ENCODE measurements around the gene CGB1. TPM values are rescaled to one million over a fixed set of nuclear protein-coding genes. Genes with fewer than 3 reads are reported as not detected.

CGB1 gene
- total RNA-seq, 1 donor from 2014 or later = not detected

DNA sequence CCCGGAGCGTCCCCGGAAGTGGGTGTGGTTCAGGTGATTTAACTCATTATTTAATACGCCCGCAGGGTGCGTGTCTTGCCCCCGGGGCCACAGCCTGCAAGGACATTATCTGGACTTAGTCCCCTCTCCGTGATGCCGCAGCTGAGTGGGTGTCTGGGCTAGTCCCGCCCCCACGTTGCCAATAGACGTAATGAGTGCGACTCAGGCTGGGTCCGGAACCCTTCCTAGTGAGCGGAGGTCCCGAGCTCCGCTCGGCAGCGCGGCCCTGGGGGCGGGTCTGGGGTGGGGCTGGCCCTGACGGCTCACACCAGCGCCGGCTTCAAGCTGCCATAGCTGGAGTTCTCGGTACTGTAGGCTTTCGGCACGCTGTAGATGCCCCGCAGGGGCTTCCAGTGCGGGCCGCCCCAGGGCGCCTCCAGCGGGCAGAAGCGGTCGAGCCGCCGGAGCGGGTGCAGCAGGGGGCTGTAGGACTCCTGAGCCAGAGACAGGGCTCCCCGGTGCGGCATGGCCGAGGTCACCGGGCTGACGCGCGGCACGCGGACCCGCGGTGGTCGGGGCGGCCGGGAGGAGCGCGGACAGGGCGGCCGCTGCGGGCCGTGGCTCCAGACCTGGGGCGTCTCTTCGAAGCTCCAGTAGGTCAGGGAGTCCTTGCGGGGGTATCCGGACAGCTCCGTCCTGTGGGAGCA is 18.9 kb downstream of the CGB1 start:
- no peak for TF ChIP-seq CTCF (IDR thresholded peaks at IDR 0.05)
- DNase-seq = peak; percentile 70
- H3K4me3 Mint-ChIP-seq = peak overlapping the region; percentile 87
- POLR2A ChIA-PET = interaction anchor here (0.6 to 1.2 kb wide), 5 partner anchors 24 to 1459 kb away, joined by 3 to 6 read pairs (median 4); partner anchors contain the start of genes GYS1 and RUVBL2
- peaks cover 3% of the 10 kb centered on the region for H3K27me3 Mint-ChIP-seq
- no peak overlapping the region for H3K27ac Mint-ChIP-seq
- peaks cover 32% of the 10 kb centered on the region for H3K4me1 Mint-ChIP-seq
- H3K36me3 Mint-ChIP-seq (ENCODE audit: low read depth) = peaks cover 26% of the 10 kb centered on the region
- CTCF ChIA-PET = interaction anchor here (1.3 to 2.6 kb wide), 2 partner anchors 18 to 24 kb away, joined by 4 to 8 read pairs; partner anchors contain the start of gene RUVBL2
- ATAC-seq (ENCODE audit: low read depth) = peak; percentile 77
- no peaks in the 10 kb centered on the region for H3K9me3 Mint-ChIP-seq
- intact Hi-C loops (cut with micrococcal nuclease) = loop anchor here (2.0 to 5.0 kb wide), 3 partner anchors 25 to 434 kb away; partner anchors contain the start of genes ALDH16A1, CGB7, GYS1 and PIH1D1

DNA sequence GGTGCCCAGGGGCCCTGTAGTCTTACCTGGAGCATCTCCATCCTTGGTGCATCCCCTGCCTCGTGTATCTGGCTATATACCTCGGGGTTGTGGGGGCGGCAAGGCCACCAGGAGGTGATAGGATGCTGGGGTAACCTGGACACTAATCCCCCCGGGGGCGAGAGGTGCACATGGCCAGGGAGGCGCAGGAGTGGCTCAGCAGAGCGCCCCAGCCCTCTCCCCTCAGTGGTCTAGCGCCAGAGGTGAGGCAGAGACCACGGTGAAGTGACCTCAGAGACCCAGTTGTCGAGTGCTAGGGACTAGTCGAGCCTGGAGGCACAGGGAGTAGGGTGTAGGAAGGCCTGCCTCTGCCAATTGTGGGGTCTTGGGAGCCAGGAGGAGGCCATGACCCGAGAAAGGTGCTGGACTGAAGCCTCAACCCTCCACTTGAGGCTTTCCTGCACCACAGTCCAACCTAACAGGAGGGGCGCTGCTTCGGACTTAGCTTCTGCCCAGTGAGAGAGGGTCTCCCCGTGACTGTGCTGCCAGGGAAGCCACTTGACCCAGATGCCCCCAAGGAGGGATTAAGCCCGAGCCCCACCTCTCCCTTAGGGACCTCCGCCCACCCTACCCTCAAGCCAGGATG is 19.5 kb downstream of the CGB1 start, which contains the start of gene LHB:
Gene LHB, minus strand, starts transcription at position 51 of the 625 bp plus-strand sequence. Its CDS starts 10 bp downstream, at position 41.
- Mint-ChIP-seq H3K9me3 (no peaks in the 10 kb centered on the region), H3K4me1 (peaks cover 32% of the 10 kb centered on the region), H3K27ac (no peak within 1 kb of the TSS), H3K27me3 (peaks cover 3% of the 10 kb centered on the region), H3K4me3 (peak within 1 kb of the TSS; percentile 87), H3K36me3 (ENCODE audit: low read depth) (peaks cover 33% of the 10 kb centered on the region)
- DNase-seq = no peak
- intact Hi-C loops (cut with micrococcal nuclease) = loop anchor here (5.0 kb wide), 2 partner anchors 40 to 435 kb away; partner anchors contain the start of genes ALDH16A1, CGB7 and PIH1D1
- no peak for TF ChIP-seq CTCF (IDR thresholded peaks at IDR 0.05)
- POLR2A ChIA-PET = interaction anchor here (0.6 to 1.2 kb wide), 5 partner anchors 24 to 1460 kb away, joined by 3 to 6 read pairs (median 4); partner anchors contain the start of genes GYS1 and RUVBL2
- ATAC-seq (ENCODE audit: low read depth) = no peak
- CTCF ChIA-PET = interaction anchor here (1.3 kb wide), 1 partner anchor 23 kb away, joined by 4 read pairs; the partner anchor contains the start of gene RUVBL2

DNA sequence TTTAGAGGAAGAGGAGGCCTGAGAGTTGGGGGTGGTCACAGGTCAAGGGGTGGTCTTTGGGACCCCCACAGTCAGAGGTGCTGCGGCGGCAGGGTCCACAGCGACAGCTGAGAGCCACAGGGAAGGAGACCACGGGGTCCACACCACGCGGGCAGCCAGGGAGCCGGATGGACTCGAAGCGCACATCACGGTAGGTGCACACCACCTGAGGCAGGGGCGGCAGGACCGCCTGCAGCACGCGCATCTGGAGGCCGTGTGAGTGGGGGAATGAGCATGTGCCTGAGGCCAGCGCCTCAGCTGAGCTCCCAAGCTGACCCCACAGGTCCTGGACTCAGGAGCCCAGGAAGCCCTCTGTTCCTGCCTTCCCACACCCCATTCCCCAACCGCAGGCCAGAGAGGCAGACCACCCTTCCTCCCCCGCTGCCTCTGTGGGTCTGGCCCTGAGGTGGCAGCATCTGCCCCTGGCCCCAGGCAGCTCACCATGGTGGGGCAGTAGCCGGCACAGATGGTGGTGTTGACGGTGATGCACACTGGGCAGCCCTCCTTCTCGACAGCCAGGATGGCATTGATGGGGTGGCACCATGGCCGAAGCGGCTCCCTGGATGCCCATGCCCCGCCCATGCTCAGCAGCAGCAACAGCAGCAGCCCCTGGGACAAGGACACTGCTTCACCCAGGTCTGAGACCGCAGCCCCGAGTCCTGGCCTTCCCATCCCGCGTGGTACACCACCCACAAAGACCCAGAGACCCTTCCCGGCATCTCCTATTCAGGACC is 20.4 kb downstream of the CGB1 start:
- ChIA-PET POLR2A (interaction anchor here (0.5 kb wide), 1 partner anchor 744 kb away, joined by 3 read pairs; no protein-coding TSS in a partner anchor), CTCF (no interaction called here)
- Mint-ChIP-seq H3K4me1 (peaks cover 30% of the 10 kb centered on the region), H3K36me3 (ENCODE audit: low read depth) (peaks cover 41% of the 10 kb centered on the region), H3K27me3 (peaks cover 3% of the 10 kb centered on the region), H3K4me3 (no peak overlapping the region), H3K9me3 (no peaks in the 10 kb centered on the region), H3K27ac (no peak overlapping the region)
- ATAC-seq (ENCODE audit: low read depth) (no peak), DNase-seq (no peak)
- no peak for TF ChIP-seq CTCF (IDR thresholded peaks at IDR 0.05)
- intact Hi-C loops (cut with micrococcal nuclease) = loop anchor here (5.0 kb wide), 2 partner anchors 41 to 436 kb away; partner anchors contain the start of genes ALDH16A1, CGB7 and PIH1D1

DNA sequence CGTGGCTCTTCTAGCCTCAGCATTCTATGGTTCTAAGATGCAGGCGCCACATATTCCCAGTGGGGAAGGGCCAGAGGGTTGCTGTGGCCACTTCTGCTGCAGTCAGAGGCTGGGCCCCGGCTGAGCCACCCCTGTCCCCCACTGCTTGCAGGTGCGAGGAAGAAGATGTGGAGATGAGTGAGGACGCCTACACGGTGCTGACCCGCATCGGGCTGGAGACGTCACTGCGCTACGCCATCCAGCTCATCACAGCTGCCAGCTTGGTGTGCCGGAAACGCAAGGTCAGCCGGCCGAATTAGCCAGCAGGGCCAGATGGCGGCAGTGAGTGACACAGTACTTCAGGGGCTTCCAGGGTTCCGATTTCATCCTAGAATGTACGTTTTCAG is 21.8 kb downstream of the CGB1 start:
- no peak for ATAC-seq (ENCODE audit: low read depth)
- H3K27ac Mint-ChIP-seq = no peak overlapping the region
- no peaks in the 10 kb centered on the region for H3K9me3 Mint-ChIP-seq
- intact Hi-C loops (cut with micrococcal nuclease) = loop anchor here (5.0 kb wide), 2 partner anchors 42 to 437 kb away; partner anchors contain the start of genes ALDH16A1, CGB7 and PIH1D1
- peaks cover 3% of the 10 kb centered on the region for H3K27me3 Mint-ChIP-seq
- peaks cover 16% of the 10 kb centered on the region for H3K4me1 Mint-ChIP-seq
- DNase-seq = no peak
- CTCF ChIA-PET = no interaction called here
- peaks cover 54% of the 10 kb centered on the region for H3K36me3 Mint-ChIP-seq (ENCODE audit: low read depth)
- no peak overlapping the region for H3K4me3 Mint-ChIP-seq
- POLR2A ChIA-PET = no interaction called here
- no peak for TF ChIP-seq CTCF (IDR thresholded peaks at IDR 0.05)
